Activated CD8-positive, alpha-beta memory T cell treated with anti-CD3 and anti-CD28 coated beads, Interleukin-2, amount 50 U/mL, for 48 hours (primary cell): ENCODE measurements around the gene OR52K1.
"Not testable (repeated sequence)": the region's sequence is repeated elsewhere in the genome, so short reads cannot be mapped to it uniquely, and the experiment has no call there.

Experiments used
- DNase-seq: peaks from one replicate; pipeline ENCODE4 v3.0.0-alpha.2; 2020

The OR52K1 gene

DNA sequence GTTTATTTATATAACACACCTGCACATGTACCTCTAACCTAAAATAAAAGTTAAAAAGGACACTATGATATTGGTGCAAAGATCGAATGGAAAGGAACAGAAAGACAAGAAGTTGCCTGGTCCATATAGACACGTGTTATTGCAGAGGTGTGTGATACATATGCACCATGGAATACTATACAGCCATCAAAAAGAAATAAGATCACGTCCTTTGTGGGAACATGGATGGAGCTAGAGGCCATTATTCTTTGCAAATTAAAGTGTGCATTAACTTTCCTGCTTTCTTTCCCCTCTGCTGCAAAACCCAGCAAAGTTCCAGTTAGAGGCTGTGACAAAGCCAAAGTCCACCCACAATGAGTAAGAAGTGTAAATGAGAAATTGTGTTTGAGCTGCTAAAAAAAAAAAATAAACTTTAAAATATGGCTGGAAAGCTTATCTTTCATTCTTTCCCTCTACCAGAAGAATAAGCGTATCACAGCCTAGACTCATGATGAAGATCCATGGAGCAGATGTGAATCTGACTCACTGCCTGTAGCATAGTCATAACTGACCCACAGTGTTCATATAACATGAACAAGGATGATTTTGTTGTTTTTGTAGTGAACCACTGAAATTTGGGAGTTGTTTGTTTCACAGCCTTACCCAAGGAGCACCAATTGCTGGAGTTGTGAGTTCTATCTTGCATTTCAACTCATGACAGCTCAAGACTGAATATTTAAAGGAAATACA is 9.6 kb downstream of the OR52K1 start:
- no peak for DNase-seq

DNA sequence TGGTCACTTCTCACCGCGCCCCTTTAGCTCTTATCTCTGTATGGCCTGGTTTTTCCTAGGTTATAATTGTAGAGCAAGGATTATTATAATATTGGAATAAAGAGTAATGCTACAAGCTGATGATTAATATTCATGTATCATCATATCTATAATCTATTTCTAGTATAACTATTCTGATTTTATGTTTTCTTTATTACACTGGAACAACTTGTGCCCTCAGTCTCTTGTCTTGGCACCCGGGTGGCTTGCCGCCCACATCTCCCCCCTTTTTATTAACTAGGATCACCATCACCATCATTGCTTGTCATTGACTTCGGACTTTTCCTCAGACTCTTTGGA is 11.0 kb downstream of the OR52K1 start:
- DNase-seq = no peak

DNA sequence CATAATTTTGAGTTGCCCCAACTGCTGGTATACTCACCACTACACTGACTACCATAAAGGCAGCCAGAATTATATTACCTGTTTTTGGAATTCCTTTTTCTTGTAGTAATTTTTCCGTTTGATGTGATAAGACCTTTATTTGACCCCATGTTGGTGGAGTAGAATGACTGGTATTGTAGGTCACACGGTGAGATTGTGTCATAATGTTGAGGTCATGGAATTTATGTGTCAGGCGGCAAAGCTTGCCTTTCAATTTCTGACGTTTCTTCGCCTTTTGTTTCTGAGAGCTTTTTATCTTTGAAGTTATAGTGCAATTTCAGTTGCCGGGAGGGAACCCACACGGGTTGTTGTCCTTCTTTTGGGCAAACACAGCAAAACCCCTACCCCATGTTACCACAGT is 13.0 kb downstream of the OR52K1 start:
- no peak for DNase-seq

DNA sequence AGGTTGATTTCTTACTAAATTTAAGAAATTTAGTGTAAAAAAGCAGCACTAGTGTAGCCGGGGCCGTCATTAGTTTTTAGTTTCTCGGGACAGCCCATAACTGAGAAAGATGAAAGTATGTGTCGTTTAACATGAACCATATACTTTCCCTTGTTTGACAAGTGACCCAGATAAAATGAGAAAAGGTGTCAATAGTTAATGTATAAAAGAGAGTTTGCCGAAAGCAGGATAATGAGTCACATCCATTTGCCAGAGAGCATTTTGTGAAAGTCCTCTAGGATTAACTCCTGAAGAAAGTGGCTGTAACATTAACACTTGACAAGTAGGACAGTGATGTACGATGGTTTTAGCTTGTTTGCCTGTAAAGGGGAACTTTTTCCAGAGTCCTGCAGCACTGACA is 13.5 kb downstream of the OR52K1 start:
- no peak for DNase-seq

DNA sequence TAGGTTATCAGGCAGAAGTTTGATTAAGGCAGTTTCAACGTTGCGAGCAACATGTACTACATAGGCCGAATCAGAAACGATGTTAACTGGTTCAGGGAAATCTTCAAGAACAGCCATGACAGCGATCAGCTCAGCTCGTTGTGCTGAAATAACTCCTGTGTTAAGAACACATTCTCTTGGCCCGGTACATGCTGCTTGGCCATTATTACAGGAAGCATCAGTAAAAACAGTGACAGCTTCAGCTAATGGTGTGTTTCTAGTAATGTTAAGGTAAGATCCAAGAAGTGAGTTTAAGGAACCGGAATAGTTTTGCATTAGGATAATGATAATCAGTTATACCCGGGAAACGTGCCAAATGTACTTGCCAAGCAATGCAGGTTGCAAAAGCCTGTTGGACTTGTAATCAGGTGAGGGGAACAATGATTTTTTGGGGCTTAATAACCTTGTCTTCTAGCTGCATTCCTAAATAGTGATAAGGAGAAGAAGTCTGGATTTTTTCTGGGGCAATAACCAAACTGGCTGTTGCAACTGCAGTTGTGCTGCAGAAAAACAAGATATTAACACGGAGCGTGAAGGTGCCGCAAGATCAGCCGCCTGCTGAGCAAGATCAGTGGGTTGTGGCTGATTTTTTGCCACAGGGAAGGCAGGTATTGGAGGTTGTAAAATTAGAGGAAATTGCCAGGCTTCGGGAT is 14.3 kb downstream of the OR52K1 start:
- DNase-seq = no peak

DNA sequence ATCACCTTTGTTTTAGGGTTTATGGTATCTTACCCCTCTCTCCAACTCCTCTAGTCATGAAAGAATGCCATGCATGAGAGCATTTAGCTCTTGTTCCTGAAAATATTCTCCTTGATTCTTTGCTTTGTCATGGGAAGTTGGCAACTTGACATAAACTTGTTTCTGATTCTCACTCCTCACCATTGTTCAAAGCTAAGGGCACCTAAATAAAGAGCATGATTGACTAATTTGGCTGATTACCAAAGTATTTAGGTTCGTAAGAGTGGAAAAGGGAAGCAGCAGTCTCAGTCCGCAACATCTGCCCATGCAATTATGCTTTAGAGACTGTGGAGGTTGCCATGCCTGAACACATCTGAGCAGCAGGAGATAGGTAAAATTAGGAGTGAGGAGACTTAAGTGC is 26.4 kb downstream of the OR52K1 start:
- DNase-seq = no peak

DNA sequence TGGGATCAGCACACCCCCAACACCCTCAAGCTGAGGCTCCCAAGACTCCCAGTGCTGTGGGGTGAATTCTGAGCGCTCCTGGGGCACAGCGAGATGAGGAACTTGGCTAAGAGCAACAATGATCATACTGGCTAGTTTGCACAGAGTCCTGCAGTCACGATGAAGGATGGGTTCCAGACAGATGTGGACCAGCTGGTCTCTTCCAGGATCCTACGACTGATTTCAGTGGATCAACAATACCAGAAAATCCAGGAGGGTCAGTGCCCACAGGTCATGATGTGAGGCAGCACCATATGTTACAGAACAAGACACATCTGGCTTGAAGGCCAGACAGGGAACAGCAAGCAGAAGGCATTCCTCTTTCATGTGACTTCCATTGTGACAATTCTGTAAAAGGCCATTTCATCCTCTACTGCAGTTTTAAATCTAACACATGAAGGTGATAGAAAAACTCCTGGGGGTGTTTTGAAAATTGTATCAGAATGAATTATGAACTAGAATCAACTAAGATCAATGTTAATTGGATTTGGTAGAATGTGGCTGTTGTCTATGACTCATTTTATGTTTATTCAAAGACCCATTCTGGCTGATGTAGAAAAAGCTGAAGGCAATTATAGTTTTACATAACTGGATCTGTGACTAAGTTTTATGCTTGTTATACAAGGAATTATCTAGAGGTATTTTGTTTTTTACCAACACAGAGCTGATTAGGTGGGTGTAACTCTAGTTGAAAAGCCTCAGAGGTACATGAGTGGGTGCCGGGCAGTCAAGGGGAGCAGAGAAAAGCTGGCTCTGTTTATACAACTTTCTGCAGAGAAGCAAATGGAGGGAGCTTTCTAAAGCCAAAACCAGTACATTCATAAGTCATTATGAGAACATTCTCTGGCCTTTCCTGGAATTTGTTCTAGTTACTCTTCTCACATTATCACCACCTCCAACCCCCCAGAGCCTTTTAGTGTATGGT is 29.1 kb downstream of the OR52K1 start:
- DNase-seq = no peak

DNA sequence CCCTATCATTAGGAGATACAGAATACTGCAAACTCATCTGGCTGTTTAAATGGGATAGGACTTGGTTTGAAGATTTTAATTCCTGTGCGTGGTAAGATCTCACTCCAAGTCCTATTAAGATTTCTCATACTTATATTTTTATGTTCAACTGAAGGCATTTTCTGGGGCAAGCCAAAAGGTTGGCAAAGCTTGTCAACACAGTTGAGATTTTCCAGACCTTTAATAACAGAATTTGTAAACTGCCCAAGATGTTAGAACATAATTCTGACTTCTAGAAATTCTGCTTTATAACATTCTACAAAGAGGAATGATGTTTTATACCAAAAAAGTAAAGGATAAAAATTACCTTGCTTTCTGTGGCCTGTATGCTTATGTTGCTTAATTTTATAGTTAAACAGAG is 31.8 kb downstream of the OR52K1 start:
- DNase-seq = no peak

DNA sequence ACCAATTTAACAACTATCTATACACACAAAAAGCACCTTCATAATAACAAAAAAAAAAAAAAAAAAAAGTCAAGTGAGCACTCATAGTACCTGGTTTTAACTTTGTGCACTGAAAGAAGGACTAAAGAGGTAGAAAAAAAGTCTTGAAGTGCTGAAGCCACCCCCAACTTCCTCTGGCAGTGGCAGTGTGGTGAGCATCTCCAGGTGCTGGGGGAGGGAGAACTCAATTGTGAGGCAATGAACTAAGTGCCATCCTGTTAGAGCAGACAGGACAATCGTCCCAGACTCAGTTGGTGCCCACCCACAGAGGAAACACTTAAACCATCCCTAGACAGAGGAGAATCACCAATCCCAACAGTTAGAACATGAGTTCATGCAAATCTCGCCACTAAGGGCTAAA is 39.9 kb downstream of the OR52K1 start:
- DNase-seq = no peak

DNA sequence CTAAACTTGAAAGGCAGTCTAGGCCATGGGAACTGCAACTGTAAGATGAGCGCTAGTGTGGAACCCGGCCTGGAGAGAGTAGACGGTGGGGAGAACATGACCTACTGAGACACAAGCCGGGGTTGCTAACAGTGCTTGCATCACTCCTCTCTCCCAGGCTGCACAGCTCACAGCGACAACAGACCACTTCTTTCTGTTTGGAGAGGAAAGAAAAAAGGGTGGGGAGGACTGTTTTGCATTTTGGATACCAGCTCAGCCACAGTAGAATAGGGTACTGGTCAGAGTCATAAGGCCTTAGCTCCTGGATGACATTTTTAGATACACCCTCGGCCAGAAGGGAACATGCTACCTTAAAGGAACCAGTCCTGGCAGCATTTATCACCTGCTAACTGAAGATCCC is 40.3 kb downstream of the OR52K1 start:
- no peak for DNase-seq

DNA sequence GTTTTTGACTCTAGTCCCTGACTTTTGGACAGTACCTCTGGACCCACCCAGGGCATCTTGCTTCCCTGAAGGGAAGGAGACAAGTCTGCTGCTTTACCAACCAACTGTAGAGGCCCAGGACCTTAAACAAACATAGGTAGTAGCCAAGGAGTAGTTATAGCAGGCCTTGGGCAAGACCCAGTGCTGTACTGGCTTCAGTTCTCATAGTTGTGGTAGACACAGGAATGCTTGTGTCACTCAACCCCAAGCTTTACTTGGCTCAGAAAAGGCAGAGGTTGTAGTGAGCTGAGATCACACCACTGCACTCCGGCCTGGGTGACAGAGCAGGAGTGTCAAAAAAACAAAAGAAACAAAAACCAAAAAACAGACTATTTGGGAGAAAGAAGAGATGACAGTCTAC is 41.2 kb downstream of the OR52K1 start:
- no peak for DNase-seq

DNA sequence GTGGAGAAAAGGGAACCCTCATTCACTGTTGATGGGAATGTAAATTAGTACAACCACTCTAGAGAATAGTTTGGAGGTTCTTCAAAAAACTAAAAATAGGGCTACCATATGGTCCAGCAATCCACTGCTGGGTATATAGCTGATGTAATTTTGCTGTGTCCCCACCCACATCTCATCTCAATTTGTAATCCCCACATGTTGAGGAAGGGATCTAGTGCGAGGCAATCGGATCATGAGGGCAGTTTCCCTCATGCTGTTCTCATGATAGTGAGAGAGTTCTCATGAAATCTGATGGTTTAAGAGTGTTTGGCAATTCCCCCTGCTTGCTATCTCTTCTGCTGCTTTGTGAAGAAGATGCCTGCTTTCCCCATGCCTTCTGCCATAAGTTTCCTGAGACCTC is 45.5 kb downstream of the OR52K1 start:
- no peak for DNase-seq

DNA sequence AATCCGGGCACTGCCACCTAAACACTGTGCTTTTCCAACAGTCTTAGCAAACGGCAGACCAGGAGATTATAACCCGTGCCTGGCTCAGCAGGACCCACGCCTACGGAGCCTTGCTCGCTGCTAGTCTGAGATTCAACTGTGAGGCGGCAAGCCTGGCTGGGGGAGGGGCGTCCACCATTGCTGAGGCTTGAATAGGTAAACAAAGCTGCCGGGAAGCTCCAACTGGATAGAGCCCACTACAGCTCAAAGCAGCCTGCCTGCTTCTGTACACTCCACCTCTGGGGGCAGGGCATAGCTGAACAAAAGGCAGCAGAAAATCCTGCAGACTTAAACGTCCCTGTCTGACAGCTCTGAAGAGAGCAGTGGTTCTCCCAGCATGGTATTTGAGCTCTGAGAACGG is 49.2 kb downstream of the OR52K1 start:
- DNase-seq = not testable (repeated sequence)

DNA sequence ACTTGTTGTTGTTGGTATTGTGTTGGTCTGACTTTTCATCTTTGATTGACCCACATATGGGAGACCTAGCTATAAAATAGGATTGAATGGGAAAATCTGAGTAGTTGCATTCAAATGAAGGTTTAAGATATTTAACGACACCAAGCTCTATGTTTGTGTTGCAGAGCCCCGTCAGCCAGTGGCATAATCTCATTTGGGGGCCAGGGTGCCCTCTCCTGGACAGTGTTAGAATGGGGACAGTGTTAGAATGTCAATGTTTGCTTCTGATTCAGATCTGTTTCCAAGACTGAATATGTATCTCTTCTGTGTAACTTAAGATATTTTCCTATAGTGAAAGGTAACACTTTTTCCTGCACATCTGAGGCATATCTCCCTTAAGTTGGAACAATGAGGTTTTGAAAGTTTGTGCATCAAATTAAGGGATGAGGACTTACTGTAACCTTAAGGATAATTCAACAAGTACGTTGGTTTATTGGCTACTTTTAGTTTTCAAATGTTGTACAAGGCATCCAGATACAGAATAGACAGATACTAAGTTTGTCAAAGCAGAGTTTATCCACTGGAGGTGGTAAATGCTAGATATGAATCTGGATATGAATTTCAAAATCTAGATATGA is 57.3 kb downstream of the OR52K1 start:
- peak; percentile 55 for DNase-seq

DNA sequence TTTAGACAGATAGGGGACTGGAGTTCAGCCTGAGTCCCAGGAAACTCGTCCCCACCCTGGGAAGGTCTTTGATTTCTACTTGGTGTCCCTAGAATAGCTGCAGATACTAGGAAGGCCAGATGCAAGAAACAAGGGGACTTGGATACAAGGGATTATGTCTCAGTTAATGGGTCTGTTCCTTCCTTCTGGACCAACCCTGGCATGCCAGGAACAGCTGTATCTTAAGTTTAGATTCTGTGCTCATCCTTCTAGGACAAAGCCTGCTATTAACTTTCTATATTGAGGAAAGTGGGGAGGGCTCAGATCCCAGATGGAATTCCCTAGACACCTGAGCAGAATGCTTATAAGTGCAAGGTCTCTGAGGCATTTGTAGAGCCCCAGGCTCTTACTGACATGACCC is 58.6 kb downstream of the OR52K1 start:
- DNase-seq = no peak
